Stimulated activated effector memory CD8-positive, alpha-beta T cell treated with anti-CD3 and anti-CD28 coated beads, Interleukin-12 subunit alpha, Interleukin-12 subunit beta, amount 100 ng/mL, for 72 hours (primary cell): ENCODE data around the gene KIAA1586.
A peak's percentile ranks its signal among the peaks of the same experiment; 100 is the strongest.
"Not testable (repeated sequence)": the region's sequence is repeated elsewhere in the genome, so short reads cannot be mapped to it uniquely, and the experiment has no call there.

Experiments
- ATAC-seq: fragments of 150-1000 bp; cut with Tn5 transposase; 2 replicates; pipeline ENCODE4 v1.10.0; 2021
- DNase-seq, 2 donors: peaks; one replicate each; pipeline ENCODE4 v3.0.0; 2021 to 2022; ENCODE audit warnings: low spot score in 2 of 2
- H3K27ac Mint-ChIP-seq: one replicate; pipeline ENCODE4 v1.8.0; 2022; ENCODE audit warnings: mild to moderate bottlenecking, mixed read lengths
- H3K36me3 Mint-ChIP-seq: one replicate; pipeline ENCODE4 v1.8.0; 2022; ENCODE audit warnings: mild to moderate bottlenecking, mixed read lengths
- H3K4me1 Mint-ChIP-seq: one replicate; pipeline ENCODE4 v1.8.0; 2022; ENCODE audit warnings: mixed read lengths
- H3K4me3 Mint-ChIP-seq: one replicate; pipeline ENCODE4 v1.8.0; 2022; ENCODE audit warnings: mild to moderate bottlenecking, mixed read lengths
- H3K9me3 Mint-ChIP-seq: one replicate; pipeline ENCODE4 v1.8.0; 2022; ENCODE audit warnings: mixed read lengths

Gene KIAA1586

GRCh38 chr6:57074383-57074782 is 27.9 kb downstream of the KIAA1586 start:
- H3K27ac Mint-ChIP-seq: no peak overlapping the region
- no peaks in the 10 kb centered on the region for H3K36me3 Mint-ChIP-seq
- no peaks in the 10 kb centered on the region for H3K9me3 Mint-ChIP-seq
- no peak for DNase-seq
- no peaks in the 10 kb centered on the region for H3K4me1 Mint-ChIP-seq
- no peak for ATAC-seq
- no peak overlapping the region for H3K4me3 Mint-ChIP-seq

DNA sequence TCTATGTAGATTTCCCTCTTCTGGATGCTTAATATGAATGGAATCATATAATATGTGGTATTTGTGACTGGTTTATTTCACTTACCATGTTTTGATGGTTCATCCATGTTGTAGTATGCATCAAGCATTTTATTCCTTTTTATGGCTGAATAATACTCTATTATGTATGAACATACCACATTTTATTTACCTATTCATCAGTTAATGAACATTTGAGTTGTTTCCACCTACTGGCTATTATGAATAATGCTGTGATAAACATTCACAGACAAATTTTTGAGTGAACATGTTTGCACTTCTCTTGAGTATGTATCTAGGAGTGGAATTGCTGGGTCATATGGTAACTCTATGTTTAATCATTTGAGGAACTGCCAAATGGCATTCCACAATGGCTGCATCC is 28.6 kb downstream of the KIAA1586 start:
- DNase-seq: no peak
- no peaks in the 10 kb centered on the region for H3K4me1 Mint-ChIP-seq
- no peak overlapping the region for H3K27ac Mint-ChIP-seq
- no peaks in the 10 kb centered on the region for H3K36me3 Mint-ChIP-seq
- ATAC-seq: no peak
- no peaks in the 10 kb centered on the region for H3K9me3 Mint-ChIP-seq
- no peak overlapping the region for H3K4me3 Mint-ChIP-seq

DNA sequence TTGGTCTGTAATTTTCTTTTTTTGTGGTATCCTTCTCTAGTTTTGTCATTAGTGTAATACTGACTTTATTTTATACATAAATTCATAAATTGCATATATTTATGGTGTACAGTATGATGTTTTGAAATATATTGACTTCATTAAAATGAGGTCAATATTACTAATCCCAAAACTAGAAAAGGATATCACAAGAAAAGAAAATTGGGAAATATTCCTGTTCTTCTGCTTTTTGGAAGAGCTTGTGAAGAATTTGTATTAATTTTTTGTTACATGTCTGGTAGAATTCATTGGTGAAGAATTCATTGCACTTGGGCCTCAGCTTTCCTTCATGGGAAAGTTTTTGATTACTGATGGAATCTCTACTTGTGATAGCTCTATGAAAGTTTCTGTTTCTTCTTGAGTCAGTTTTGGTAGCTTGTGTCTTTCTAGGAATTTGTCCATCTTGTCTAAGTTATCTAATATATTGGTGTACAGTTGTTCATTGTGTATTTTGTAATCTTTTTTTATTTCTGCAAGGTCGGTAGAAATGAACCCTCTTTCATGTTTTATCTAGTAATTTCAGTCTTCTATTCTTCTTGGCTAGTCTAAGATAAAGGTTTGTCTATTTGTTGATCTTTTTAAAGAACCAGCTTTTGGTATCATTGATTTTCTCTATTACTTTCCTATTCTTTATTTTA is 32.2 kb downstream of the KIAA1586 start:
- H3K27ac Mint-ChIP-seq: no peak overlapping the region
- H3K4me3 Mint-ChIP-seq: no peak overlapping the region
- H3K4me1 Mint-ChIP-seq: no peaks in the 10 kb centered on the region
- H3K9me3 Mint-ChIP-seq: no peaks in the 10 kb centered on the region
- DNase-seq (no peak), ATAC-seq (no peak)
- no peaks in the 10 kb centered on the region for H3K36me3 Mint-ChIP-seq

GRCh38 chr6:57085471-57085870 is 39.0 kb downstream of the KIAA1586 start:
- ATAC-seq (no peak), DNase-seq (no peak)
- Mint-ChIP-seq H3K4me1 (peaks cover 7% of the 10 kb centered on the region), H3K4me3 (no peak overlapping the region), H3K36me3 (peaks cover 8% of the 10 kb centered on the region), H3K9me3 (no peaks in the 10 kb centered on the region), H3K27ac (no peak overlapping the region)

- DNase-seq (no peak), ATAC-seq (no peak)
- Mint-ChIP-seq H3K9me3 (no peaks in the 10 kb centered on the region), H3K36me3 (peaks cover 16% of the 10 kb centered on the region), H3K4me3 (no peak overlapping the region), H3K27ac (no peak overlapping the region), H3K4me1 (peaks cover 15% of the 10 kb centered on the region)
Measured at GRCh38 chr6:57086843-57087242, 40.4 kb downstream of the KIAA1586 start.

DNA sequence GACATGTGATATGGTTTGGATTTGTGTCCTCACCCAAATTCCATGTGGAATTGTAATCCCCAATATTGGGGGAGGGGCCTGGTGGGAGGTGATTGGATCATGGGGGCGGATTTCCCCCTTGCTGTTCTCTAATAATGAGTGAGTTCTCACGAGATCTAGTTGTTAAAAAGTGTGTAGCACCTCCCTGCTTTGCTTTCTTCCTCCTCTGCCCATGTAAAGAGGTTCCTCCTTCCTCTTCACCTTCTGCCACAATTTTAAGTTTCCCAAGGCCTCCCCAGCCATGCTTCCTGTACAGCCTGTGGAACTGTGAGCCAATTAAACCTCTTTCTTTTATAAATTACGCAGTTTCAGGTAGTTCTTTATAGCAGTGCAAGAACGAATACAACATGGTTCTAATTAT is 41.4 kb downstream of the KIAA1586 start:
- peaks cover 25% of the 10 kb centered on the region for H3K4me1 Mint-ChIP-seq
- H3K27ac Mint-ChIP-seq: no peak overlapping the region
- H3K4me3 Mint-ChIP-seq: no peak overlapping the region
- ATAC-seq (no peak), DNase-seq (no peak)
- H3K36me3 Mint-ChIP-seq: peaks cover 27% of the 10 kb centered on the region
- H3K9me3 Mint-ChIP-seq: no peaks in the 10 kb centered on the region

GRCh38 chr6:57089265-57089664 is 42.8 kb downstream of the KIAA1586 start:
- DNase-seq (no peak), ATAC-seq (no peak)

GRCh38 chr6:57089687-57090457 is 43.4 kb downstream of the KIAA1586 start, which contains the start of gene ZNF451:
Gene ZNF451 (plus strand): TSS chr6:57090188. CDS start chr6:57090254, 66 bp downstream.
- Mint-ChIP-seq H3K4me1 (peaks cover 35% of the 10 kb centered on the region), H3K9me3 (no peaks in the 10 kb centered on the region), H3K27ac (peak within 1 kb of the TSS; percentile 74), H3K36me3 (peaks cover 45% of the 10 kb centered on the region), H3K4me3 (peak within 1 kb of the TSS; percentile 74)
- DNase-seq (peak; percentile 91 to 98), ATAC-seq (peak; percentile 94)

More at GRCh38 chr6:57089265-57089664, 42.8 kb downstream of the KIAA1586 start:
- Mint-ChIP-seq H3K4me3 (peak overlapping the region; percentile 74), H3K36me3 (peaks cover 40% of the 10 kb centered on the region), H3K9me3 (no peaks in the 10 kb centered on the region), H3K27ac (peak overlapping the region; percentile 74), H3K4me1 (peaks cover 35% of the 10 kb centered on the region)

GRCh38 chr6:57090458-57091067 is 44.1 kb downstream of the KIAA1586 start:
- peaks cover 37% of the 10 kb centered on the region for H3K4me1 Mint-ChIP-seq
- H3K9me3 Mint-ChIP-seq, DNase-seq: not testable (repeated sequence)
- H3K4me3 Mint-ChIP-seq: peak overlapping the region; percentile 74
- H3K36me3 Mint-ChIP-seq: peaks cover 52% of the 10 kb centered on the region
- peak; percentile 5 for ATAC-seq
- peak overlapping the region; percentile 74 for H3K27ac Mint-ChIP-seq

- peaks cover 41% of the 10 kb centered on the region for H3K4me1 Mint-ChIP-seq
- H3K36me3 Mint-ChIP-seq: peaks cover 60% of the 10 kb centered on the region
- not testable (repeated sequence) for ATAC-seq, DNase-seq, H3K27ac Mint-ChIP-seq, H3K9me3 Mint-ChIP-seq
- peak overlapping the region; percentile 65 for H3K4me3 Mint-ChIP-seq
Measured at GRCh38 chr6:57091375-57091774, 44.9 kb downstream of the KIAA1586 start.

DNA sequence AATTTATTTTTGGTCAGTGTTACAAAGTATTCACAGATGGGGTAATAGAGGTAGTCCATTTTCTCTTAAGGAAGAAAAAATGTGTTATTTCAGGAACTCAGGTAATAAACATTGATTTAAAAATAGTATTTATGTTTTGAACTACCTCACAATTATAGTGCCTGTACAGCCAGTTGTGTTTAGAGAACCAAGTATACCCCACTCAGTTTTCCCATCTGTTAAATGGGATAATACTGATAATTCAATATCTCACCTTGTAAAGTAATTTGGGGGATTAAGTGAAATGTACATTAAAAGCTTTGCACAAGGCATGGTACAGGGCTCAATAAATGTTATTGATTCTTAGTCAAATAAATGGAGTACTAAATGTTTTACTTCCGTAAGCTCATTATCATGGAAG is 48.2 kb downstream of the KIAA1586 start:
- DNase-seq (no peak), ATAC-seq (no peak)
- no peaks in the 10 kb centered on the region for H3K9me3 Mint-ChIP-seq
- H3K4me1 Mint-ChIP-seq: peaks cover 53% of the 10 kb centered on the region
- no peak overlapping the region for H3K4me3 Mint-ChIP-seq
- H3K27ac Mint-ChIP-seq: no peak overlapping the region
- peaks cover 87% of the 10 kb centered on the region for H3K36me3 Mint-ChIP-seq

- ATAC-seq (no peak), DNase-seq (no peak)
- Mint-ChIP-seq H3K27ac (no peak overlapping the region), H3K4me3 (no peak overlapping the region), H3K9me3 (no peaks in the 10 kb centered on the region), H3K4me1 (peaks cover 43% of the 10 kb centered on the region), H3K36me3 (peaks cover 96% of the 10 kb centered on the region)
Measured at GRCh38 chr6:57097596-57097995, 51.1 kb downstream of the KIAA1586 start.

DNA sequence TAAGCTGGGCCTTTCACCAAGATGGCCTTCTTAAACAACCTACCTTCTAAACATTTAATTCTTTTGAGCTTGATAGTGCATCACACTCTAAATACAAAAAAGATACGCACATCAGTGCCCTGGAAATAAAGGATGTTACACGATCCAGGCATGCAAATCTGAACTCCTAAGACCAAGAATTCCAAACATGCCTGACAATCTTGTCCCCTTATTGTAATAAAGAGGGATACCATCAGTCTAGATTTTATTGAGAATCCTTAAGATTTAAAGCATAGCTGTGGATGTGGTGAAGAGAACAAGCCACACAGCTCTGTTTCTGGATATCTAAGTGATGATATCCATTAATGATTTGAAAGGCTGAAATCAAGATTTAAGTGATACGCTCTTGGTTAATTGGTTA is 56.5 kb downstream of the KIAA1586 start:
- H3K9me3 Mint-ChIP-seq: no peaks in the 10 kb centered on the region
- no peak overlapping the region for H3K4me3 Mint-ChIP-seq
- peaks cover 89% of the 10 kb centered on the region for H3K36me3 Mint-ChIP-seq
- ATAC-seq (no peak), DNase-seq (no peak)
- H3K27ac Mint-ChIP-seq: no peak overlapping the region
- peaks cover 25% of the 10 kb centered on the region for H3K4me1 Mint-ChIP-seq

DNA sequence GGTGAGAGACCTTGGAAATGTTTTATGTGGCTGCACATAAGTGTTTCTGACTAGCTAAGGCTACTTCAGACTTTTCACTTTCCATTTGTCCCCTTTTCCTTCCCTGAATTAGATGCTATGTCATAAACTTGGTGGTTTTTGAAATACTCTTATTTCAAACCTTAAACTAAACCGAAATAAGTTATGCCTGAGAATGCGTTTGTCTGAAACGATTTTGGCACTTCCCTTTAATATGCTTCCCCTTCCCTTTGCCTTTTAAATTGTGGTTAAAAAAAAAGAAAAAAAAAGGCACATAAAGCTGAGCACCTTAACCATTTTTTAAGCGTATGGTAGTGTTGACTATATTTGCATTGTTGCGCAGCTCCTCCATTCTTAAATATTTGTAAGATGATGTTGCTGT is 57.8 kb downstream of the KIAA1586 start:
- Mint-ChIP-seq H3K4me3 (no peak overlapping the region), H3K9me3 (no peaks in the 10 kb centered on the region), H3K4me1 (peaks cover 32% of the 10 kb centered on the region), H3K27ac (no peak overlapping the region), H3K36me3 (peaks cover 76% of the 10 kb centered on the region)
- DNase-seq (no peak), ATAC-seq (no peak)
